Skin of body (tissue), 2 donors: Measurements from ENCODE around the gene OPTC. TPM values are rescaled to one million over a fixed set of nuclear protein-coding genes. Genes with fewer than 3 reads are reported as not detected.

Source experiments
- DNase-seq: peaks from one replicate; lab custom pipeline; 2025; lab: John Stamatoyannopoulos, UW
- total RNA-seq: library from RNA; depleted of rRNA; stranded (reverse); fragments of >200 nt; gene quantifications from one replicate; pipeline ENCODE4 v1.2.3, GENCODE V29; 2014

Gene OPTC
- total RNA-seq: not detected

GRCh38 chr1:203493901-203494300 is at the start of gene OPTC:
Gene OPTC, plus strand, starts transcription at chr1:203494153. Its CDS starts 1,853 bp downstream, at chr1:203496006.
- no peak for DNase-seq

GRCh38 chr1:203444171-203444576 is 49.8 kb upstream of the OPTC start:
- DNase-seq: no peak

GRCh38 chr1:203447151-203447550 is 46.8 kb upstream of the OPTC start:
- DNase-seq: no peak

GRCh38 chr1:203447598-203447997 is 46.4 kb upstream of the OPTC start:
- DNase-seq: peak; percentile 40

- DNase-seq: peak; percentile 55
These were observed 45.4 kb upstream of the OPTC start for GRCh38 chr1:203448521-203449061.

- peak; percentile 32 for DNase-seq
These were observed 44.0 kb upstream of the OPTC start for GRCh38 chr1:203450001-203450400.

GRCh38 chr1:203450479-203451149 is 43.3 kb upstream of the OPTC start:
- no peak for DNase-seq

- no peak for DNase-seq
These were observed 41.8 kb upstream of the OPTC start for GRCh38 chr1:203451836-203452784.

- DNase-seq: no peak
These were observed 40.9 kb upstream of the OPTC start for GRCh38 chr1:203453016-203453415.

- no peak for DNase-seq
These were observed 40.3 kb upstream of the OPTC start for GRCh38 chr1:203453616-203454015.

- no peak for DNase-seq
These were observed 38.9 kb upstream of the OPTC start for GRCh38 chr1:203454986-203455471.

GRCh38 chr1:203455706-203456105 is 38.2 kb upstream of the OPTC start:
- DNase-seq: no peak

- no peak for DNase-seq
These were observed 37.4 kb upstream of the OPTC start for GRCh38 chr1:203456577-203456976.

- no peak for DNase-seq
These were observed 35.9 kb upstream of the OPTC start for GRCh38 chr1:203458078-203458477.

GRCh38 chr1:203459671-203460201 is 34.2 kb upstream of the OPTC start:
- DNase-seq: no peak

- no peak for DNase-seq
These were observed 32.2 kb upstream of the OPTC start for GRCh38 chr1:203461717-203462116.

GRCh38 chr1:203462143-203462542 is 31.8 kb upstream of the OPTC start:
- DNase-seq: no peak

- DNase-seq: peak; percentile 46
These were observed 31.1 kb upstream of the OPTC start for GRCh38 chr1:203462878-203463277.

GRCh38 chr1:203463469-203464062 is 30.4 kb upstream of the OPTC start:
- DNase-seq: peak; percentile 89

GRCh38 chr1:203464226-203464625 is 29.7 kb upstream of the OPTC start:
- DNase-seq: no peak

- DNase-seq: no peak
These were observed 29.2 kb upstream of the OPTC start for GRCh38 chr1:203464743-203465142.
